ENCODE measurements around the gene TPSB2.
"Not testable (repeated sequence)": the region's sequence is repeated elsewhere in the genome, so short reads cannot be mapped to it uniquely, and the experiment has no call there.

TPSB2 gene

DNA sequence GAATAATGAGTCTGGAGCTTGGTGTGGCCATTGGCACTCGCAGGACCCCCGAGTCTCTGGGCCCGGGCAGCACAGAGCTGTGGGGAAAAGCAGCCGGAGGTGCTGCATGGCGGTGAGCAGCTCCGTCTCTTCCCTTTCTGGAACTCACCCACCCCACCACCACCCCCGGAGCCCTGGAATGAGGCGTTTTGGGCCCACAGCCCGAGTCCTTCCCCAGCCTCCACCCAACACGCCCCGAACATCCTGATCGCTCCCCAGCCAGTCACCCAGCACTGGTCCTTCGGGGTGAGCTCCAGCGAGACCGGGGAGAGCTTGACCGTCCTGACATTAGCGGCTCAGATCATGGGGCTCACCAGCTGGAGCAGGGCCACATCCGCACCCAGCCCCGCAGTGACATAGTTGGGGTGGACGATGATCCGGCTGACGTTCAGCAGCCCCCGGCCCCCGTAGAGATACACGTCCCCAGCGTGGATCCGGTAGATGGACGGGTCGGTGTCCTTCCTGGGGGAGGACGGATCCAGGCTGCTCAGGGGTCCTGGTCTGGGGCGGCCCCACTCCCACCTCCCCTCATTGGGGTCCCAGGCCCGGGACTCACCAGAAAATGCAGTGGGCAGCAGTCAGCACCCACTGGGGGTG lies 32.3 kb upstream of the TPSB2 start:
- no peak for DNase-seq (ENCODE audit: extremely low read depth in 1 of 2, low read depth in 1 of 2)

DNA sequence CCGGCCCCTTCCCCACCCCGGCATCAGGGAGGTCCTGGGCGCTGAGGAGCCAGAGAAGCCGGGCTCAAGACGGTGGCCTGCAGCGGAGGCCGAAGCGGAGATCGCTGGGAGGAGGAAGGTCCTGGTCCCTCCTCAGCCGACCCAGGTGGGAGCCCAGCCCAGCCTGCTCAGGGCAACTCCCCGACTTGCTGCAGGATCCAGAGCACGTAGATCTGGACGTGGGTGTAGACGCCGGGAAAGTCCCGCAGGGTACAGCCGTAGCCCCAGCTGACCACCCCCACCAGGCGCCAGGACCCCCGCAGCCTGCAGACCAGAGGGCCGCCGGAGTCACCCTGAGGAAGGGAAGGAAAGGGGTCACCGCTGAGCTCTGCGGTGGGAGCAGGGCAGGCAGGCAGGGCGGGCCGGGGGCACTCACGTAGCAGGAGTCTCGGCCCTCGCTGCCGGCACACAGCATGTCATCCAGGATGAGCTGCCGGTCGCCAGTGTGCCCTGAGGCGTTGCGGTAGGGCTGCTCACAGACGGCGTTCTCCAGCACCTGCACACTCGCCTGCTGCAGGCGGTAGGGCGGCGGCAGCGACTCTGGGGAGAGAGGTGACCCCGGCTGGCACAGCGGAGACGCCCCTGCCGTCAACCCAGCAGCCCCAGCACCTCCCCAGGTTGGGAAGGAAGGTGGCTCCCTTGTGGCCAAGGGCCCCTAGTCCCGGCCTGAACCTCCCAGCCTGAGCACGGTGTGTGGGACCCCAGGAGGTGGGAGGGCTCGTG lies 31.3 kb upstream of the TPSB2 start:
- no peak for DNase-seq (ENCODE audit: extremely low read depth in 1 of 2, low read depth in 1 of 2)

- DNase-seq (ENCODE audit: extremely low read depth in 1 of 2, low read depth in 1 of 2) = no peak
These were observed 30.2 kb upstream of the TPSB2 start for GRCh38 chr16:1260101-1260680.

- no peak for DNase-seq (ENCODE audit: extremely low read depth in 1 of 2, low read depth in 1 of 2)
These were observed 29.7 kb upstream of the TPSB2 start for GRCh38 chr16:1259760-1260068.

DNA sequence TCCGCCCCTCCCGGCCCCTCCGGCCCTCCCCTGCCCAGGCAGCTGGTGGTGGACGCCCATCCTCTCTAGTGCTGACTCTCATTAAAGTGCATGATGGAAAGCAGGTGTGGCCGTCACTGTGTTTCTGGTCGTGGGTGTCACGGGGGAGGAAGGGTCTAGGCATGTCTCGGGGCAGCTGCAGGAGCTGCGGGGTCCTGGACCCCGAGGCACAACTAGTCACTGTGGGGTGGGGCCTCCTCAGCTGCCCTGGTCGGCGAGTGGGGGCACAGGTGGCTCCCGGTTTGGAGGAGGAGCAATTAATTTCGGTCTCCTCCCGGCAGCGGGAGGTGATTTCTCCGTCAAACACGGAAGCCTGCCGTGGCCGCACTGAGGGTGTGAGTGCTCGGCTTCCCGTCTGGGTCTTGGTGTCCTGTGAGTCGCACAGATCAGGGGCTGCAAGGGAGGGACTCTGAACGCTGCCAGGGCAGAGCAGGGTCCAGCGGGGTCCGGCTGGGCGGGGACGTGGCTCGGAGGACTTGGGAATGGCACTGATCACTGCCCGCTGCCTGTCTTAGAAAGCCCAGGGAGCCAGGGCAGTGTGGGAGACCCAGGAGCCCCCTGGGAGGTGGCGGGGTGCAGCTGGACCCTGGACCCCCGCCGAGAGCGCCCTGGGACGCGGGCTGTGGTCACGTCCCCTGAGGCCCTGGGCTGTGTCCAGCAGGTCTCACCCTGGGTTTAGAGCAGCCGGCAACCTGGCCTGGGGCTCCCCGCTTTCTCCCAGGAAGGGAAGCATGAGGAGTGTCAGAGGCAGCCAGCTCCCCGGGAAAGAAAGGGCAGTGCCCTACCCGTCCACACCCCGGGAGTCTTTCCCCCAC lies 29.1 kb upstream of the TPSB2 start:
- DNase-seq (ENCODE audit: extremely low read depth in 1 of 2, low read depth in 1 of 2) = no peak

- DNase-seq (ENCODE audit: extremely low read depth in 1 of 2, low read depth in 1 of 2) = no peak
These were observed 28.2 kb upstream of the TPSB2 start for GRCh38 chr16:1258225-1258600.

DNA sequence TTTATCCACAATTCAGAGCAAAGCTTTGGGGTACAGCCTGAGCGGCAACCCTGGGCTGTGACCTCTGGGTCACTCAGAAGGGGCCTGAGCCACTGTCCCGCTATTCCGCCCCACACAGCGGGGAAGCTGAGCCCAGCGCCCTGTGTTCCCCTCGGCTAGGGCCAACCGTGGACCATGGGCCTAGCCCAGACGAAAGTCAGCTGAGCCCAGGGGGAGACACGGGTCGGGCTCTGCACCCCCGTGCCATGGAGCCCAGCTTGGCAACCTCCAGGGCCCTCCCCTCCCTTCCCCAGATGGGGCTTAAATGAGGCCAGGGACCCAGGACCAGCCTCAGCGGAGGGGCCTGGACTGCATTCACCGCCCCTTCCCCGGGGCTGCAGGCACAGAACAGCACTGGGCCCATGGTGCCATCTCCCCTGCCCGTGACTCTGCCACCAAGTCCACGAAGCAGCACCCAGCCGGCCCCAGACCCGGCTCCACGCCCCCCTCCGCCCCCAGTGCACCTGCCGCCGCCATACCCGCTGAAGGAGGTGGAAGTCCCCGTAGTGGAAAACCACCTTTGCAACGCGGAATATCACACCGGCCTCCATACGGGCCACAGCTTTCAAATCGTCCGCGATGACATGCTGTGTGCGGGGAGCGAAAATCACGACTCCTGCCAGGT lies 27.7 kb upstream of the TPSB2 start:
- no peak for DNase-seq (ENCODE audit: extremely low read depth in 1 of 2, low read depth in 1 of 2)

DNA sequence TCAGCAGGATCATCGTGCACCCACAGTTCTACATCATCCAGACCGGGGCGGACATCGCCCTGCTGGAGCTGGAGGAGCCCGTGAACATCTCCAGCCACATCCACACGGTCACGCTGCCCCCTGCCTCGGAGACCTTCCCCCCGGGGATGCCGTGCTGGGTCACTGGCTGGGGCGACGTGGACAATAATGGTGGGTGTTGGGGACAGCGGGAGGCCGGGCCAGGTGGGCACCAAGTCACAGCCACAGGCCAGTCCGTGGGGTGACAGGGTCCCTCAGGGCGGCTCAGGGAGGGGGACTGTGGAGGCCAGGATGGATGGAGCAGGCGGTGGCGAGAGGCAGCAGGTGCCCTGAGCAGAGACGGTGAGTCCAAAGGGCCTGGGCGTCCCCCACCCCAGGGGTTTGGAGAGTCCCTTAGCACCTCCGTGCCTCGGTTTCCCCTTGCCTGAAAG lies 26.9 kb upstream of the TPSB2 start:
- no peak for DNase-seq (ENCODE audit: extremely low read depth in 1 of 2, low read depth in 1 of 2)

DNA sequence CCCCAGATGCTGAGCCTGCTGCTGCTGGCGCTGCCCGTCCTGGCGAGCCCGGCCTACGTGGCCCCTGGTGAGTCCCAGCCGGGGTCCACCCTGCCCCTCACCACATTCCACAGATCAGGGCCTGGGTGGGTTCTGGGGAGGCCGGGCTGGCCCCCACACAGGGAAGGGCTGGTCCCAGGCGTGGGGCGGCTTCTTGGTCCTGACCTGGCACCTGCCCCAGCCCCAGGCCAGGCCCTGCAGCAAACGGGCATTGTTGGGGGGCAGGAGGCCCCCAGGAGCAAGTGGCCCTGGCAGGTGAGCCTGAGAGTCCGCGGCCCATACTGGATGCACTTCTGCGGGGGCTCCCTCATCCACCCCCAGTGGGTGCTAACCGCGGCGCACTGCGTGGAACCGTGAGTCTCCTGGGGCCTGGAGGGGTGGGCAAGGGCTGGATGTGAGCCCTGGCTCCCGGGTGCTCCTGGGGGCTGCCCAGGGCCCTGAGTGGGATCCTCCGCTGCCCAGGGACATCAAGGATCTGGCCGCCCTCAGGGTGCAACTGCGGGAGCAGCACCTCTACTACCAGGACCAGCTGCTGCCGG lies 26.4 kb upstream of the TPSB2 start:
- not testable (repeated sequence) for DNase-seq (ENCODE audit: extremely low read depth in 1 of 2, low read depth in 1 of 2)

DNA sequence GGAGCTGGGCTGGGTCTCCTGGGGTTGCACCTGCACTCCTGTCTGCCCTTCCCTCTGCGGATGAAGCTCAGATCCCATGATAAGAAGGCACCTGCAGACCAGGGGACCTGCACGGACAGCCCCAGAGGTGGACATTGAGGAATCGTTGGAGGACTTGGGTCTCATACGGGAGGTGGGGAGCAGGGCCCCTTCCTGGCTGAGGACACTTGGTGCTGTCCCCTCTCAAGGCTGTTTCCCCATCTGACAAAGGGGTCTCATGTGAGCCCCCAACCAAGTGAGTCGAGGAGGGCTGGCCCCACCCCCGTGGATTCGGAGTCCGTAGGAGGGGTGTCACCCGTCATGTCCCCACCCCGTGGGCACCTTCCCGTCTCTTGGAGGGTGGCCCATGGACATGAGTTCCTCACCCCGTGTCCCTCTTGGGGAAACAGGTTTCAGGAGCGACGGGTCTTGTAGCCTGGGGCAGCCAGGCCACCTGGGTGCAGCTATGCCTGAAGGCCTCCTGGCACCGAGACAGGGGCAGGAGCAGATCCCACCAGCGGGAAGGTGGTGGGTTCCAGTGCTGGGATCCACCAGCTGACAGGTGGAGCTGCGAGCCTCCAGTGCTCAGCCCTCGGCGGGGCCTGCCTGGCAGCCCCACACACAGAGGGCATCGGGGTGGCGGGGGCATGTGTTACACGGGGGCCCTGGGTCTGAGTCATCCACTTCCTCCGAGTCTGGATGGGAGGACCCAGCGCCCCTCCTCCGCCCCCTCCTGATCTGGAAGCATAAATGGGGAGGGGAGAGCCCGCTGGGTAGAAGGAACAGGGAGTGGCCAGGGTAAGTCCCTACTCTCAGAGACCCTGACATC lies 25.5 kb upstream of the TPSB2 start, which contains the start of gene TPSD1:
Gene TPSD1 (plus strand): TSS at position 794 of the 847 bp plus-strand sequence. CDS start 212 bp downstream, outside the sequence.
- DNase-seq (ENCODE audit: extremely low read depth in 1 of 2, low read depth in 1 of 2) = not testable (repeated sequence)

GRCh38 chr16:1254821-1255220 lies 24.8 kb upstream of the TPSB2 start:
- not testable (repeated sequence) for DNase-seq (ENCODE audit: extremely low read depth in 1 of 2, low read depth in 1 of 2)

DNA sequence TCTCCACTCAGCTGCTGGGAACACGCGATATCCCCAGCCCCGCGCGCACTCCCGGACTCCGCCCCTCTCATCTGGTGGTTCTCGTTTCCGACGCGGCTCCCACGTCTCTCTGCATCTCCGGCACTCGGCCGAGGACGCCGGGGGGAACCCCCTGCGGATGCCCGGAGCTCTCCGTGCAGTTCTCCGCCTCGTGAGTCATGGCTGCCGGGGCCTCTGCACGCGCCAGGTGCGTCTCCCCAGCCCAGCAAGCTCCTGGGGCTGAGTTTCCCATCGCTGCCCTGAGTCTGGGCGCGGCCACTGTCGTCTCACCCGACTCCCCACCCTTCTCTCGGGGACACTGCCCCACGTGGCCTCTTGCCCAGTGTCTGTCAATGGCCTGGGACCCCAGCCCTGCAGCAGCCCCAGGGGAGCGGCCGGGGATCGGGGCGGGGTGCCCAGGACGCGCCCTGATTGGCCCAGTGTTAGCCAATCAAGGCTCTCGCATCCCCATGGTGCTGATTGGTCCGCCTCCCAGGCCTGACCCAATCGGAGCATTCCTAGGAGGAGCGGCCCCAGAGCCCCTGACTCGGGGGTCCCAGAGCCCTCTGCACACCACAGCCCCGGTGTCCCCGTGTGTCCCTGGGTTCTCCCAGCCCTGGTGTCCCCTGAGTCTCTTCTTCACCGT lies 23.8 kb upstream of the TPSB2 start:
- DNase-seq (ENCODE audit: extremely low read depth in 1 of 2, low read depth in 1 of 2) = not testable (repeated sequence)

- not testable (repeated sequence) for DNase-seq (ENCODE audit: extremely low read depth in 1 of 2, low read depth in 1 of 2)
These were observed 19.2 kb upstream of the TPSB2 start for GRCh38 chr16:1249031-1249755.

DNA sequence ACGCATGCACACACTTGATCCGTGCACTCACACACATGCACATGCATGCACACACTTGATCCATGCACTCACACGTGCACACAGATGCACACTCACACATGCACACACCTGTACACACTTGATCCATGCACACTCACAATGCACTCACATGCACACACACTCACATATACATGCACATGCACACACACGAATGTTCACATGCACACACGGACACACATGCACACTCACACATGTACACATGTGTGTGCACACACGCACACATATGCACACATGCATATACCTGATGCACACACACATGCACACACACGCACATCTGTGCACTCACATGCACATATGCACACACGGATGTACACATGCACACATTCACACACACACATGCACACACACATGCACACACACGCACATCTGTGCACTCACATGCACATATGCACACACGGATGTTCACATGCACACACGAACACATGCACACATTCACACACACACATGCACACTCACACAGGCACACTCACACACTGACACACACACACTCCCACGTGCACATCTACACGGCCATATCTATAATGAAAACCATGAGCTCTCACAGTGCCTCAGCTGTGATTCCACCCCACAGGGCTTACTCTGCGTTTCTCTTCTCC lies 18.0 kb upstream of the TPSB2 start:
- not testable (repeated sequence) for DNase-seq (ENCODE audit: extremely low read depth in 1 of 2, low read depth in 1 of 2)

DNA sequence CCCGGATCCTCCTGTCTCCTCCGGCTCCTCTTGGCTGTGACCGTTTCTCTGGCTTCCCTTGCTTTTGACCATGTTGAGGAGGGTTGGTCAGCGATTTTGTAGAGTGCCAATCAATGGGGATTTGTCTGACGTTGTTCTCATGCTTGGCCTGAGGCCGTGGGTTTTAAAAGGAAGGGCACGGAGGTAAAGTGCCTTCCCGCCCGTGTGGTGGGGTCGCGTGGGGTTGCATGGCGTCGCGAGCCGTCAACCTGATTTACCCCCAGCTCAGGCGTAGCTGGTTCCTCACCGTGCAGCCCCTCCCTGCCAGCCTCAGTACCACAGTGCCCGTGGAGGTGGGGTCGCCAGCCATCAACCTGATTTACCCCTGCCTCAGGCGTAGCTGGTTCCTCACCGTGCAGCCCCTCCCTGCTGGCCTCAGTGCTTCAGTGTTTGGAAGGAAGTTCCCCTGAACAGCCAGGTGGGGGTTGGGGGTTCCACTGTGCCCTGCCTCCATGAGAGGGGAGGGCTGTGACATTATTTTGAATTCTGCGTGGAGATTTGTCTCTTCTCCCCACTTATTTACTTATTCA lies 15.6 kb upstream of the TPSB2 start:
- DNase-seq (ENCODE audit: extremely low read depth in 1 of 2, low read depth in 1 of 2) = no peak

DNA sequence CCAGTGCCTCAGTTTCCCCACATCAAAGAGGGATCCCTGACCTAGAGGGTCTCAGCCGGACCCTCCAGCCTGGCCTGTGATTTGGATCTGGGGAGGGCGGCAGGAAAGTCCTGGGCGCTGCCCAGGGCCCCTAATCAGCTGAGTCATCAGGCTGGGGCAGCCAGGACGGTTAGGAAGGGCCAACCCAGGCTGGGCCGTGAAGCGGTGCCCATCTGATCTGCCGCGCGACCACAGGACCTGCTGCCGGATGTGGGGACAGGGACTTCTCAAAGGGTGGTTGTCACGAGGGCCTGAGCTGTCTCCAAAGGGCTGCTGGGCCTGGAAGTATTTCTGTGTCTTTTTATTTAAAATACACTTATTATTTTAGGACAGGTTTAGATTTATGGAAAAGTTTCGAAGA lies 14.9 kb upstream of the TPSB2 start:
- DNase-seq (ENCODE audit: extremely low read depth in 1 of 2, low read depth in 1 of 2) = no peak

All from stimulated activated CD8-positive, alpha-beta memory T cell treated with anti-CD3 and anti-CD28 coated beads, Interleukin-7, amount 100 ng/mL, for 48 hours (primary cell).